ENCODE measurements around the gene FNBP1.

DNA sequence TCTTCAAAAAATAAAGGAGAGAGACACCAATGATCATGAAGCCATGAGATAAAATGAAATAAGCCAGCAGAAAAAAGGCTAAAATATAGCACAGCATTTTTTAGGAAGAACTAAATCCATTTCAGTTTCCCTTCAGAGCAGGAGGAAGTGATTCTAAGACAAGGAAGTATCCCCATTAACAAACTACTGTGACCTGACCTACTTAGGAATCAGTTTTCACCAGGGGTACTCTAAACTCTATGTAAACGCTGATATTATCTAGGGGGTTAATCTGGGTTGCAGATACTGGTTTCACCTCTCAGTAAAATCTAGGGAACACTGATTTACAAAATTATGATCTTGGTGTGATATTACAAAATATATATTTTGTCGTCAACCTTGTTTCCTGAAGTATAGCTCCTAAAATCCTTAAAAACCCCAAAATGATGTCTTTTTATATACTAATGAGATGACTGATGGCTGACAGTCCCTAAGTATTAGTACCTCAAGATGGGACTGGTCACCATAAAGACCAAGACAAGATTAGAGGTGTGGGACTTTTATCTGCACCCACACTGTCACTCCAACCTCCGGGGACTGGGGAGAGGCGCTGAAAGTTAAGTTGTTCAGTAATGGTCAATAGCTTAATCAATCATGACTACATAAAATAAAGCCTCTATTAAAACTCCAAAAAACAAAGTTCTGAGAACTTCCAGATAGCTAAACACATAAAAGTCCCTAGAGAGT lies 2.9 kb upstream of the FNBP1 start:
- TF ChIP-seq, protein P1, sequence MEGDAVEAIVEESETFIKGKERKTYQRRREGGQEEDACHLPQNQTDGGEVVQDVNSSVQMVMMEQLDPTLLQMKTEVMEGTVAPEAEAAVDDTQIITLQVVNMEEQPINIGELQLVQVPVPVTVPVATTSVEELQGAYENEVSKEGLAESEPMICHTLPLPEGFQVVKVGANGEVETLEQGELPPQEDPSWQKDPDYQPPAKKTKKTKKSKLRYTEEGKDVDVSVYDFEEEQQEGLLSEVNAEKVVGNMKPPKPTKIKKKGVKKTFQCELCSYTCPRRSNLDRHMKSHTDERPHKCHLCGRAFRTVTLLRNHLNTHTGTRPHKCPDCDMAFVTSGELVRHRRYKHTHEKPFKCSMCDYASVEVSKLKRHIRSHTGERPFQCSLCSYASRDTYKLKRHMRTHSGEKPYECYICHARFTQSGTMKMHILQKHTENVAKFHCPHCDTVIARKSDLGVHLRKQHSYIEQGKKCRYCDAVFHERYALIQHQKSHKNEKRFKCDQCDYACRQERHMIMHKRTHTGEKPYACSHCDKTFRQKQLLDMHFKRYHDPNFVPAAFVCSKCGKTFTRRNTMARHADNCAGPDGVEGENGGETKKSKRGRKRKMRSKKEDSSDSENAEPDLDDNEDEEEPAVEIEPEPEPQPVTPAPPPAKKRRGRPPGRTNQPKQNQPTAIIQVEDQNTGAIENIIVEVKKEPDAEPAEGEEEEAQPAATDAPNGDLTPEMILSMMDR (IDR thresholded peaks at IDR 0.05) = no peak
- no peak for TF ChIP-seq REST (IDR thresholded peaks at IDR 0.05; ENCODE audit: insufficient read depth in 1 of 2, low read depth in 2 of 2, low read length in 1 of 2)
